GM12891 (cell line): ENCODE measurements around the gene KLHL2.

Source experiments
- POLR2A ChIP-seq: IDR thresholded peaks from 2 replicates; pipeline ENCODE4 v1.6.1; 2011; ENCODE audit warnings: low read depth, low read length, control low read depth
- POLR2AphosphoS5 ChIP-seq: IDR thresholded peaks from 2 replicates; pipeline ENCODE4 v1.6.1; 2011; ENCODE audit warnings: low read depth, low read length, control low read depth

DNA sequence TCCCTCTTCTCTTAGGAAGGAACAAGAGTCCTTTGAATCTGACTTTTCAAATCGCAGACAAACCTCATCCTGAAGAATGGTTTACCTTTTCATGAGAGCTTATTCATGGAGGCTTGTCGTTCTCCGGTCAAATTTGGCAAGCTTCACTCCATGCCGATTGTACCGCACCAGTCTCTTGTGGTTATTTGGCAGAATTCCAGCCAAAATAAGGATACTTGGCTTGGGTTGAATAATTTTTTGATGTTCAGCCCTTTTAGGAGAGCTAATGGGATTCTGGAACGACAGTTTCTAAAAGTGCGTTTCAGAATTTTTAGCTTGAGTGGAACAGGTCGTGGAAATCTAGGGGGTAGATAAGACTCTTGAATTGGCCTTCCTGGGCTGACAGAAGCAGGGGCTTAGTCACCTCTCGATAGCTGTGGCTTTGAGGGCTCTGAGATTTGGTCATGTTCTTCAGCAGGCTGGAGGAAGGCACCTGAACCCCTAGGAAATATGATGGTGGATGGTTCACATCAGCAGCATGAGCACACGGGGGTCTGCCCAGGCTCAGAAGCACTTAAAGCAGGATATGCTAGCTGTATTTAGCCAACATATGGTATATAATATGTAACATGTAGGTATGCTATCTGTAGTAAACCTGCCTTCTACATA is 1.5 kb downstream of the KLHL2 start:
- no peak for TF ChIP-seq POLR2AphosphoS5
- TF ChIP-seq POLR2A: no peak
